ENCODE measurements around the gene HS3ST3B1.

The HS3ST3B1 gene

GRCh38 chr17:14302431-14303099 is 1.7 kb downstream of the HS3ST3B1 start:
- FAIRE-seq (no peak), DNase-seq (ENCODE audit: extremely low spot score, insufficient read length, low read depth) (peak; percentile 70)

- FAIRE-seq: no peak
- no peak for DNase-seq (ENCODE audit: extremely low spot score, insufficient read length, low read depth)
These were observed 2.7 kb downstream of the HS3ST3B1 start for GRCh38 chr17:14303343-14304221.

GRCh38 chr17:14304222-14304772 is 3.4 kb downstream of the HS3ST3B1 start:
- DNase-seq (ENCODE audit: extremely low spot score, insufficient read length, low read depth): no peak
- no peak for FAIRE-seq

- FAIRE-seq (no peak), DNase-seq (ENCODE audit: extremely low spot score, insufficient read length, low read depth) (no peak)
These were observed 4.1 kb downstream of the HS3ST3B1 start for GRCh38 chr17:14304773-14305517.

GRCh38 chr17:14305785-14306496 is 5.1 kb downstream of the HS3ST3B1 start:
- DNase-seq (ENCODE audit: extremely low spot score, insufficient read length, low read depth): no peak
- no peak for FAIRE-seq

GRCh38 chr17:14306596-14306995 is 5.7 kb downstream of the HS3ST3B1 start:
- DNase-seq (ENCODE audit: extremely low spot score, insufficient read length, low read depth): no peak
- FAIRE-seq: no peak

- no peak for FAIRE-seq
- no peak for DNase-seq (ENCODE audit: extremely low spot score, insufficient read length, low read depth)
These were observed 6.7 kb downstream of the HS3ST3B1 start for GRCh38 chr17:14307560-14308024.

GRCh38 chr17:14308636-14308964 is 7.7 kb downstream of the HS3ST3B1 start:
- DNase-seq (ENCODE audit: extremely low spot score, insufficient read length, low read depth): no peak
- no peak for FAIRE-seq

- DNase-seq (ENCODE audit: extremely low spot score, insufficient read length, low read depth) (no peak), FAIRE-seq (no peak)
These were observed 8.3 kb downstream of the HS3ST3B1 start for GRCh38 chr17:14308965-14309879.

GRCh38 chr17:14310101-14310500 is 9.2 kb downstream of the HS3ST3B1 start:
- FAIRE-seq (no peak), DNase-seq (ENCODE audit: extremely low spot score, insufficient read length, low read depth) (no peak)

- FAIRE-seq: no peak
These were observed 9.7 kb downstream of the HS3ST3B1 start for GRCh38 chr17:14310605-14311004.

GRCh38 chr17:14311186-14311705 is 10.4 kb downstream of the HS3ST3B1 start:
- DNase-seq (ENCODE audit: extremely low spot score, insufficient read length, low read depth): no peak

More at GRCh38 chr17:14310605-14311004, 9.7 kb downstream of the HS3ST3B1 start:
- DNase-seq (ENCODE audit: extremely low spot score, insufficient read length, low read depth): no peak

GRCh38 chr17:14311981-14312380 is 11.1 kb downstream of the HS3ST3B1 start:
- DNase-seq (ENCODE audit: extremely low spot score, insufficient read length, low read depth) (no peak), FAIRE-seq (no peak)

More at GRCh38 chr17:14311186-14311705, 10.4 kb downstream of the HS3ST3B1 start:
- no peak for FAIRE-seq

- DNase-seq (ENCODE audit: extremely low spot score, insufficient read length, low read depth) (no peak), FAIRE-seq (no peak)
These were observed 11.6 kb downstream of the HS3ST3B1 start for GRCh38 chr17:14312522-14312921.

GRCh38 chr17:14316126-14316832 is 15.4 kb downstream of the HS3ST3B1 start:
- FAIRE-seq (no peak), DNase-seq (ENCODE audit: extremely low spot score, insufficient read length, low read depth) (no peak)

GRCh38 chr17:14317383-14317782 is 16.5 kb downstream of the HS3ST3B1 start:
- no peak for FAIRE-seq
- DNase-seq (ENCODE audit: extremely low spot score, insufficient read length, low read depth): no peak

- FAIRE-seq (no peak), DNase-seq (ENCODE audit: extremely low spot score, insufficient read length, low read depth) (no peak)
These were observed 17.4 kb downstream of the HS3ST3B1 start for GRCh38 chr17:14318109-14318917.
